ENCODE data around the gene PSMC3. TPM values are rescaled to one million over a fixed set of nuclear protein-coding genes. Genes with fewer than 3 reads are reported as not detected.

PSMC3 gene
- total and polyA plus RNA-seq, 2 of the 13 experiments (the other 11 are each of a cell fraction or from before 2014, with no cell fraction given) = 75.8 to 214 TPM

DNA sequence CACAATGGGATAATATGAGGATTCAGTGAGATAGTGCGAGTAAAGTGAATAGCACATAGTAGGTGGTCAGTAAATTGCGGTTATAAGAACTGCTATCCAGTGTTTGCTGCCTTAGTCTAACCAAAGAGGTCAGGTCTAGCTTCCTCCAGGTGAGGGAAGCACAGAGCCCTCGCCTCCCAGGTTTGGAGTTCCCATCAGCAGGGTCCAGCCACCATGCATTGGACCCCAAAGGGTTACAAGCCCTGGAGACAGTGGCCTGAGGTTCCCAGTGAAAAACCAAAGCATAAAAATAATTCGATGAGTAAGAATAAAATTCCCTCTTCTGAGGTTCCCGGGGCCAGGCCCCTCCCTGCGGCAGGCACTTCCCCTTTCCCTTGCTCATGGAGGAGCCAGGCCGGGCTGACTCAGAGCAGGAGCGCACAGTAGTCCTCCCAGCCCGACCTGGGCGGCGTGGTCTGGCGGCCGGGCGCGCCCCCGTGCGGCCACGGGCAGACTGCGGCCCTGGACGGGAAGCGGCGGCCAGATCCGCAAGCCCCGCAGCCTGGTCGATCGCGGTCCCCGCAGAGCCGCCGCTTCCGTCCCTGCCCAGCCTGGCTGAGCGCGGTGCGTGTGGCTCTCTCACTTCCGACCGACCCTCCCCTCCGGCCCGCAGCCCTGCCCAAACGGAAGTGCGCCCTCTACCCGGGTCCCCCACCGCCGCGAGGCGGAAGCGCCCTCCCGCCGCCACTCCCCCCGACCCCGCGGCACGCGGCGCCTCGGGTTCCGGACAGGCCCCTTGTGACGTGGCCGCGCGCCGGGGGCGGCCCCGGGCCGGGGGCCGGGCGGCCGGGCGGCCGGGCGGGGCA lies 18.3 kb downstream of the PSMC3 start, which contains the start of gene SLC39A13 (continued):
- TF ChIP-seq, protein P1, sequence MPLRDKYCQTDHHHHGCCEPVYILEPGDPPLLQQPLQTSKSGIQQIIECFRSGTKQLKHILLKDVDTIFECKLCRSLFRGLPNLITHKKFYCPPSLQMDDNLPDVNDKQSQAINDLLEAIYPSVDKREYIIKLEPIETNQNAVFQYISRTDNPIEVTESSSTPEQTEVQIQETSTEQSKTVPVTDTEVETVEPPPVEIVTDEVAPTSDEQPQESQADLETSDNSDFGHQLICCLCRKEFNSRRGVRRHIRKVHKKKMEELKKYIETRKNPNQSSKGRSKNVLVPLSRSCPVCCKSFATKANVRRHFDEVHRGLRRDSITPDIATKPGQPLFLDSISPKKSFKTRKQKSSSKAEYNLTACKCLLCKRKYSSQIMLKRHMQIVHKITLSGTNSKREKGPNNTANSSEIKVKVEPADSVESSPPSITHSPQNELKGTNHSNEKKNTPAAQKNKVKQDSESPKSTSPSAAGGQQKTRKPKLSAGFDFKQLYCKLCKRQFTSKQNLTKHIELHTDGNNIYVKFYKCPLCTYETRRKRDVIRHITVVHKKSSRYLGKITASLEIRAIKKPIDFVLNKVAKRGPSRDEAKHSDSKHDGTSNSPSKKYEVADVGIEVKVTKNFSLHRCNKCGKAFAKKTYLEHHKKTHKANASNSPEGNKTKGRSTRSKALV (CRISPR knock-in tag; IDR thresholded peaks at IDR 0.05) = 0 out of 2 replicates have a peak, but pooled peaks have one; percentile 39
- TF ChIP-seq, protein P2, sequence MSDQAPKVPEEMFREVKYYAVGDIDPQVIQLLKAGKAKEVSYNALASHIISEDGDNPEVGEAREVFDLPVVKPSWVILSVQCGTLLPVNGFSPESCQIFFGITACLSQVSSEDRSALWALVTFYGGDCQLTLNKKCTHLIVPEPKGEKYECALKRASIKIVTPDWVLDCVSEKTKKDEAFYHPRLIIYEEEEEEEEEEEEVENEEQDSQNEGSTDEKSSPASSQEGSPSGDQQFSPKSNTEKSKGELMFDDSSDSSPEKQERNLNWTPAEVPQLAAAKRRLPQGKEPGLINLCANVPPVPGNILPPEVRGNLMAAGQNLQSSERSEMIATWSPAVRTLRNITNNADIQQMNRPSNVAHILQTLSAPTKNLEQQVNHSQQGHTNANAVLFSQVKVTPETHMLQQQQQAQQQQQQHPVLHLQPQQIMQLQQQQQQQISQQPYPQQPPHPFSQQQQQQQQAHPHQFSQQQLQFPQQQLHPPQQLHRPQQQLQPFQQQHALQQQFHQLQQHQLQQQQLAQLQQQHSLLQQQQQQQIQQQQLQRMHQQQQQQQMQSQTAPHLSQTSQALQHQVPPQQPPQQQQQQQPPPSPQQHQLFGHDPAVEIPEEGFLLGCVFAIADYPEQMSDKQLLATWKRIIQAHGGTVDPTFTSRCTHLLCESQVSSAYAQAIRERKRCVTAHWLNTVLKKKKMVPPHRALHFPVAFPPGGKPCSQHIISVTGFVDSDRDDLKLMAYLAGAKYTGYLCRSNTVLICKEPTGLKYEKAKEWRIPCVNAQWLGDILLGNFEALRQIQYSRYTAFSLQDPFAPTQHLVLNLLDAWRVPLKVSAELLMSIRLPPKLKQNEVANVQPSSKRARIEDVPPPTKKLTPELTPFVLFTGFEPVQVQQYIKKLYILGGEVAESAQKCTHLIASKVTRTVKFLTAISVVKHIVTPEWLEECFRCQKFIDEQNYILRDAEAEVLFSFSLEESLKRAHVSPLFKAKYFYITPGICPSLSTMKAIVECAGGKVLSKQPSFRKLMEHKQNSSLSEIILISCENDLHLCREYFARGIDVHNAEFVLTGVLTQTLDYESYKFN (CRISPR knock-in tag; conservative IDR thresholded peaks at IDR 0.05) = peak; percentile 66
- TF ChIP-seq ZKSCAN5 (CRISPR knock-in tag; IDR thresholded peaks at IDR 0.05) = no peak
- no peak for TF ChIP-seq FIP1L1 (IDR thresholded peaks at IDR 0.05; ENCODE audit: borderline replicate concordance, insufficient read depth, low read depth, low read length)
- TF ChIP-seq ZSCAN20 (CRISPR knock-in tag; IDR thresholded peaks at IDR 0.05; ENCODE audit: borderline replicate concordance) = peak; percentile 70; the same call in 1 of the 2 replicates
- TF ChIP-seq NR2F2 (IDR thresholded peaks at IDR 0.05; ENCODE audit: borderline replicate concordance, low read depth) = no peak; the same call in 1 of the 2 replicates
- TF ChIP-seq, protein P3, sequence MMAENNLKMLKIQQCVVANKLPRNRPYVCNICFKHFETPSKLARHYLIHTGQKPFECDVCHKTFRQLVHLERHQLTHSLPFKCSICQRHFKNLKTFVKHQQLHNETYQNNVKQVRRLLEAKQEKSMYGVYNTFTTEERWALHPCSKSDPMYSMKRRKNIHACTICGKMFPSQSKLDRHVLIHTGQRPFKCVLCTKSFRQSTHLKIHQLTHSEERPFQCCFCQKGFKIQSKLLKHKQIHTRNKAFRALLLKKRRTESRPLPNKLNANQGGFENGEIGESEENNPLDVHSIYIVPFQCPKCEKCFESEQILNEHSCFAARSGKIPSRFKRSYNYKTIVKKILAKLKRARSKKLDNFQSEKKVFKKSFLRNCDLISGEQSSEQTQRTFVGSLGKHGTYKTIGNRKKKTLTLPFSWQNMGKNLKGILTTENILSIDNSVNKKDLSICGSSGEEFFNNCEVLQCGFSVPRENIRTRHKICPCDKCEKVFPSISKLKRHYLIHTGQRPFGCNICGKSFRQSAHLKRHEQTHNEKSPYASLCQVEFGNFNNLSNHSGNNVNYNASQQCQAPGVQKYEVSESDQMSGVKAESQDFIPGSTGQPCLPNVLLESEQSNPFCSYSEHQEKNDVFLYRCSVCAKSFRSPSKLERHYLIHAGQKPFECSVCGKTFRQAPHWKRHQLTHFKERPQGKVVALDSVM (CRISPR knock-in tag; IDR thresholded peaks at IDR 0.05) = peak; percentile 77
- peak; percentile 74; the same call in 1 of the 2 replicates for TF ChIP-seq ZNF383 (CRISPR knock-in tag; IDR thresholded peaks at IDR 0.05; ENCODE audit: borderline replicate concordance)
- peak; percentile 32; the same call in 1 of the 2 replicates for TF ChIP-seq ZBTB20 (CRISPR knock-in tag; IDR thresholded peaks at IDR 0.05; ENCODE audit: borderline replicate concordance, low read depth)
- TF ChIP-seq, protein P4, sequence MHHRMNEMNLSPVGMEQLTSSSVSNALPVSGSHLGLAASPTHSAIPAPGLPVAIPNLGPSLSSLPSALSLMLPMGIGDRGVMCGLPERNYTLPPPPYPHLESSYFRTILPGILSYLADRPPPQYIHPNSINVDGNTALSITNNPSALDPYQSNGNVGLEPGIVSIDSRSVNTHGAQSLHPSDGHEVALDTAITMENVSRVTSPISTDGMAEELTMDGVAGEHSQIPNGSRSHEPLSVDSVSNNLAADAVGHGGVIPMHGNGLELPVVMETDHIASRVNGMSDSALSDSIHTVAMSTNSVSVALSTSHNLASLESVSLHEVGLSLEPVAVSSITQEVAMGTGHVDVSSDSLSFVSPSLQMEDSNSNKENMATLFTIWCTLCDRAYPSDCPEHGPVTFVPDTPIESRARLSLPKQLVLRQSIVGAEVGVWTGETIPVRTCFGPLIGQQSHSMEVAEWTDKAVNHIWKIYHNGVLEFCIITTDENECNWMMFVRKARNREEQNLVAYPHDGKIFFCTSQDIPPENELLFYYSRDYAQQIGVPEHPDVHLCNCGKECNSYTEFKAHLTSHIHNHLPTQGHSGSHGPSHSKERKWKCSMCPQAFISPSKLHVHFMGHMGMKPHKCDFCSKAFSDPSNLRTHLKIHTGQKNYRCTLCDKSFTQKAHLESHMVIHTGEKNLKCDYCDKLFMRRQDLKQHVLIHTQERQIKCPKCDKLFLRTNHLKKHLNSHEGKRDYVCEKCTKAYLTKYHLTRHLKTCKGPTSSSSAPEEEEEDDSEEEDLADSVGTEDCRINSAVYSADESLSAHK (CRISPR knock-in tag; IDR thresholded peaks at IDR 0.05; ENCODE audit: borderline replicate concordance) = no peak
- TF ChIP-seq MAFF (IDR thresholded peaks at IDR 0.05; ENCODE audit: low read depth, low read length) = no peak
- TF ChIP-seq ZNF652 (CRISPR knock-in tag; IDR thresholded peaks at IDR 0.05; ENCODE audit: borderline replicate concordance, low read depth) = peak; percentile 74
- TF ChIP-seq SOX5 (CRISPR knock-in tag; IDR thresholded peaks at IDR 0.05; ENCODE audit: borderline replicate concordance) = peak; percentile 25; the same call in 1 of the 2 replicates
- TF ChIP-seq, protein P5, sequence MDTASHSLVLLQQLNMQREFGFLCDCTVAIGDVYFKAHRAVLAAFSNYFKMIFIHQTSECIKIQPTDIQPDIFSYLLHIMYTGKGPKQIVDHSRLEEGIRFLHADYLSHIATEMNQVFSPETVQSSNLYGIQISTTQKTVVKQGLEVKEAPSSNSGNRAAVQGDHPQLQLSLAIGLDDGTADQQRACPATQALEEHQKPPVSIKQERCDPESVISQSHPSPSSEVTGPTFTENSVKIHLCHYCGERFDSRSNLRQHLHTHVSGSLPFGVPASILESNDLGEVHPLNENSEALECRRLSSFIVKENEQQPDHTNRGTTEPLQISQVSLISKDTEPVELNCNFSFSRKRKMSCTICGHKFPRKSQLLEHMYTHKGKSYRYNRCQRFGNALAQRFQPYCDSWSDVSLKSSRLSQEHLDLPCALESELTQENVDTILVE (CRISPR knock-in tag; IDR thresholded peaks at IDR 0.05) = peak; percentile 99
- peak; percentile 50; the same call in 1 of the 2 replicates for TF ChIP-seq ZKSCAN8 (CRISPR knock-in tag; IDR thresholded peaks at IDR 0.05; ENCODE audit: borderline replicate concordance)
- no peak for TF ChIP-seq SYNCRIP (IDR thresholded peaks at IDR 0.05; ENCODE audit: insufficient read depth, low read depth, low read length)
